Esophagus muscularis mucosa (tissue), 4 donors: Measurements from ENCODE around the gene GALNS.

Experiments
- CTCF ChIP-seq, 3 experiments: fragments of 200-600 bp in 2 of 3; fragments of 450-650 bp in 1 of 3; sonication (generic) in 2 of 3; IDR thresholded peaks; one replicate each; pipeline ENCODE4 v1.5.1; 2017 to 2019; ENCODE audit warnings: antibody characterized with exemption in 3 of 3, mild to moderate bottlenecking in 2 of 3, moderate library complexity in 1 of 3
- EP300 ChIP-seq: sonication (generic); formaldehyde crosslinking; IDR thresholded peaks from one replicate; pipeline ENCODE4 v1.6.1; 2017; ENCODE audit warnings: antibody characterized with exemption
- POLR2A ChIP-seq: fragments of 450-650 bp; IDR thresholded peaks from one replicate; pipeline ENCODE4 v1.6.1; 2017; ENCODE audit warnings: antibody characterized with exemption, moderate library complexity, mild to moderate bottlenecking, low read depth
- POLR2AphosphoS5 ChIP-seq, 2 donors: sonication (generic); formaldehyde crosslinking; IDR thresholded peaks; one replicate each; pipeline ENCODE4 v1.6.1; 2017; ENCODE audit warnings: antibody characterized with exemption in 2 of 2

DNA sequence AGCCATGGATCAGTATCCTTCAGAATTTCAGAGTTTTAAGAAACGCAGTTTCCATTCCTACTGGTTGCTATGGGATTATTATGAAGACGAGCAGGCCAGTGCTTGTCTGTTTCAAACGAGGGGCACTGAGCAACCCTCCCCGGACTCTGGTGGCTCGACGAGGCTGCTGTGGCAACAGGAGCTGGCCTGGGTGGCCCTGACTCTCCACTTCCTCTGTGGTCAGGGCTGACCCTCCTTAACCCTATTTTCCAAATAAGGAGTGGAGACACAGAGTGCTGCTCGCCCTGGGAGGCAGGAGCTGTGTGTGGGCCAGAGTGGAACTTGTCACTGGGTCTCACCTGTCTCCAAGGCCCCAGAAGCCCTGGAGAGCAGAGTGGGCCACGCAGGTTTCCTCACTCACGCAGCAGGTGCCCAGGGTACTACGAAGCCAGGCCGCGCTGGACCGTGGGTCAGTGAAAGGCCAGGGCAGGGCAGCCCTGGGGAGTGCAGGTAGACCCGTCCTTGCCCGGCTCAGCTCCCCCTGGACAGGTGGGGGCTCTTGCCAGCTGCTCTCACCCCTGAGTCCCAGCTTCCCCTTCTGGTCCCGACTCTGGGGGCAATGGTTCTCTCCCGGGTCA, 3.3 kb downstream of the GALNS start:
- no peak for TF ChIP-seq CTCF (IDR thresholded peaks at IDR 0.05)
- TF ChIP-seq POLR2AphosphoS5 (IDR thresholded peaks at IDR 0.05): no peak
- TF ChIP-seq POLR2A: no peak
- TF ChIP-seq EP300: no peak
